GM12874 (cell line): ENCODE results near the gene UHRF1.

Source experiments
- TF ChIP-seq, protein P1 (sequence below): IDR thresholded peaks from 2 replicates; pipeline ENCODE4 v1.5.1; 2011; ENCODE audit warnings: low read depth, mild to moderate bottlenecking, control low read depth, low read length, moderate library complexity; ENCODE audit not compliant: insufficient read depth

Gene UHRF1

GRCh38 chr19:4916292-4917082 lies 7.2 kb downstream of the UHRF1 start:
- TF ChIP-seq, protein P1, sequence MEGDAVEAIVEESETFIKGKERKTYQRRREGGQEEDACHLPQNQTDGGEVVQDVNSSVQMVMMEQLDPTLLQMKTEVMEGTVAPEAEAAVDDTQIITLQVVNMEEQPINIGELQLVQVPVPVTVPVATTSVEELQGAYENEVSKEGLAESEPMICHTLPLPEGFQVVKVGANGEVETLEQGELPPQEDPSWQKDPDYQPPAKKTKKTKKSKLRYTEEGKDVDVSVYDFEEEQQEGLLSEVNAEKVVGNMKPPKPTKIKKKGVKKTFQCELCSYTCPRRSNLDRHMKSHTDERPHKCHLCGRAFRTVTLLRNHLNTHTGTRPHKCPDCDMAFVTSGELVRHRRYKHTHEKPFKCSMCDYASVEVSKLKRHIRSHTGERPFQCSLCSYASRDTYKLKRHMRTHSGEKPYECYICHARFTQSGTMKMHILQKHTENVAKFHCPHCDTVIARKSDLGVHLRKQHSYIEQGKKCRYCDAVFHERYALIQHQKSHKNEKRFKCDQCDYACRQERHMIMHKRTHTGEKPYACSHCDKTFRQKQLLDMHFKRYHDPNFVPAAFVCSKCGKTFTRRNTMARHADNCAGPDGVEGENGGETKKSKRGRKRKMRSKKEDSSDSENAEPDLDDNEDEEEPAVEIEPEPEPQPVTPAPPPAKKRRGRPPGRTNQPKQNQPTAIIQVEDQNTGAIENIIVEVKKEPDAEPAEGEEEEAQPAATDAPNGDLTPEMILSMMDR: no peak

- TF ChIP-seq, protein P1: no peak
These were observed 13.4 kb downstream of the UHRF1 start for GRCh38 chr19:4922530-4923275.

GRCh38 chr19:4923276-4923747 lies 14.0 kb downstream of the UHRF1 start:
- TF ChIP-seq, protein P1: no peak

DNA sequence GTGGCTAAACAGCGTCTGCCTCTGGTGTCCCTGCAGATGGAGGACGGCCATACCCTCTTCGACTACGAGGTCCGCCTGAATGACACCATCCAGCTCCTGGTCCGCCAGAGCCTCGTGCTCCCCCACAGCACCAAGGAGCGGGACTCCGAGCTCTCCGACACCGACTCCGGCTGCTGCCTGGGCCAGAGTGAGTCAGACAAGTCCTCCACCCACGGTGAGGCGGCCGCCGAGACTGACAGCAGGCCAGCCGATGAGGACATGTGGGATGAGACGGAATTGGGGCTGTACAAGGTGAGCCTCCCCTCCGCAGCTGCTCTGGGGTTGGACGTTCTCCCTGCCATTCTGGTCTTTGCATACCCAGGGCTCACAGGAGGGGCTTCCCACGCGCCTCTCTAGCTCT lies 19.9 kb downstream of the UHRF1 start:
- TF ChIP-seq, protein P1: no peak

- TF ChIP-seq, protein P1: no peak
These were observed 21.4 kb downstream of the UHRF1 start for GRCh38 chr19:4930664-4931063.

- TF ChIP-seq, protein P1: no peak
These were observed 23.4 kb downstream of the UHRF1 start for GRCh38 chr19:4932711-4933110.

- TF ChIP-seq, protein P1: no peak
These were observed 24.2 kb downstream of the UHRF1 start for GRCh38 chr19:4933528-4933927.
